K562 (cell line): ENCODE results near the gene UCKL1. TPM values are rescaled to one million over a fixed set of nuclear protein-coding genes. Genes with fewer than 3 reads are reported as not detected.

ENCODE experiments used
- BCL6 ChIP-seq: fragments of 250-450 bp; sonication (Bioruptor Pico); IDR thresholded peaks from 2 replicates; pipeline ENCODE4 v1.4.0; 2020
- GABPB2 ChIP-seq: fragments of 250-450 bp; sonication (Bioruptor Pico); conservative IDR thresholded peaks from 2 replicates; pipeline ENCODE4 v1.5.1; 2021; ENCODE audit warnings: mild to moderate bottlenecking
- HNRNPK ChIP-seq: fragments of 200-400 bp; formaldehyde crosslinking; IDR thresholded peaks from one replicate; pipeline ENCODE4 v1.6.1; 2018; ENCODE audit warnings: mild to moderate bottlenecking, low read depth, low read length; ENCODE audit not compliant: poor library complexity, severe bottlenecking
- MCM3 ChIP-seq: fragments of 450-650 bp; IDR thresholded peaks from 2 replicates; pipeline ENCODE4 v1.6.1; 2016
- MECOM ChIP-seq: fragments of 250-450 bp; sonication (Bioruptor Pico); IDR thresholded peaks from 2 replicates; pipeline ENCODE4 v1.8.0; 2022; ENCODE audit warnings: inconsistent platforms
- NFIX ChIP-seq: fragments of 250-450 bp; sonication (Bioruptor Pico); IDR thresholded peaks from 2 replicates; pipeline ENCODE4 v1.4.0; 2020; ENCODE audit warnings: low read depth, mild to moderate bottlenecking, moderate library complexity
- POLR2AphosphoS5 ChIP-seq: IDR thresholded peaks from 2 replicates; pipeline ENCODE4 v1.6.1; 2011; ENCODE audit warnings: mild to moderate bottlenecking, low read depth, low read length, moderate library complexity; ENCODE audit not compliant: control insufficient read depth, insufficient read depth
- PRMT5 ChIP-seq: sonication (generic); formaldehyde crosslinking; IDR thresholded peaks from 2 replicates; pipeline ENCODE4 v1.5.0; 2020; ENCODE audit warnings: missing genetic modification reagents
- RBM15 ChIP-seq: fragments of 200-400 bp; formaldehyde crosslinking; IDR thresholded peaks from 2 replicates; pipeline ENCODE4 v1.6.1; 2018; ENCODE audit warnings: mild to moderate bottlenecking, low read length, moderate library complexity; ENCODE audit not compliant: insufficient read depth
- TRIM28 ChIP-seq: fragments of 450-650 bp; IDR thresholded peaks from 2 replicates; pipeline ENCODE4 v1.6.1; 2017
- ZNF431 ChIP-seq: sonication (generic); formaldehyde crosslinking; IDR thresholded peaks from 2 replicates; pipeline ENCODE4 v1.8.0; 2022; ENCODE audit warnings: mild to moderate bottlenecking, missing genetic modification reagents
- ZNF77 ChIP-seq: fragments of 250-450 bp; sonication (Bioruptor Pico); IDR thresholded peaks from 2 replicates; pipeline ENCODE4 v1.5.0; 2020
- ZZZ3 ChIP-seq: fragments of 450-650 bp; IDR thresholded peaks from 2 replicates; pipeline ENCODE4 v1.6.1; 2016; ENCODE audit warnings: antibody characterized with exemption, mild to moderate bottlenecking, moderate library complexity
- polyA plus RNA-seq, 8 experiments: library from polyadenylated mRNA; depleted of rRNA in 4 of 8; stranded (reverse) in 5 of 8; unstranded in 3 of 8; fragments of >200 nt; fragmentation: Nextera tagmentation in 2 of 8; fragmentation: Illumina TruSeq in 1 of 8; extraction: Ambion mirVana in 2 of 8; extraction: Trizol in 1 of 8; gene quantifications; 2 replicates each; pipeline versions ENCODE4 v1.2.1 to v1.2.3, GENCODE V29; 2011 to 2014; ENCODE audit warnings: inconsistent platforms in 1 of 8, missing spikeins in 1 of 8
- total RNA-seq, 7 experiments: library from RNA; depleted of rRNA in 6 of 7; stranded (reverse); fragments of >200 nt in 6 of 7; fragmentation: Illumina TruSeq in 2 of 7; extraction: Trizol in 2 of 7; gene quantifications; 2 replicates each; pipeline versions ENCODE4 v1.2.1 to v1.2.3, GENCODE V29; 2011 to 2021; ENCODE audit warnings: low replicate concordance in 1 of 7
- TF ChIP-seq, protein P1 (sequence below), 2 experiments: fragments of 450-650 bp; IDR thresholded peaks; 2 replicates each; pipeline ENCODE4 v1.6.1; 2016; ENCODE audit warnings: mild to moderate bottlenecking in 2 of 2, borderline replicate concordance in 1 of 2, low read depth in 1 of 2, moderate library complexity in 1 of 2
- TF ChIP-seq, protein P2 (sequence below): fragments of 250-450 bp; sonication (Bioruptor Pico); IDR thresholded peaks from 2 replicates; pipeline ENCODE4 v1.5.0; 2021
- TF ChIP-seq, protein P3 (sequence below), 3 experiments: IDR thresholded peaks in 2 of 3; conservative IDR thresholded peaks in 1 of 3; 2 replicates each; pipeline ENCODE4 v1.5.1; 2011 to 2012; ENCODE audit warnings: low read length in 3 of 3, mild to moderate bottlenecking in 3 of 3, control low read depth in 2 of 3, improper control_type of control experiment in 1 of 3, inconsistent platforms in 1 of 3, low read depth in 1 of 3, mixed read lengths in 1 of 3, moderate library complexity in 1 of 3; ENCODE audit not compliant: insufficient read depth in 2 of 3
- TF ChIP-seq, protein P4 (sequence below): sonication (generic); formaldehyde crosslinking; IDR thresholded peaks from 2 replicates; pipeline ENCODE4 v1.9.0; 2022; ENCODE audit warnings: mild to moderate bottlenecking, missing genetic modification reagents

UCKL1 gene
- total and polyA plus RNA-seq, 9 of the 15 experiments (the other 6 are each of a cell fraction or from before 2014, with no cell fraction given): 3.1 to 52.8 (median 24.2) TPM

DNA sequence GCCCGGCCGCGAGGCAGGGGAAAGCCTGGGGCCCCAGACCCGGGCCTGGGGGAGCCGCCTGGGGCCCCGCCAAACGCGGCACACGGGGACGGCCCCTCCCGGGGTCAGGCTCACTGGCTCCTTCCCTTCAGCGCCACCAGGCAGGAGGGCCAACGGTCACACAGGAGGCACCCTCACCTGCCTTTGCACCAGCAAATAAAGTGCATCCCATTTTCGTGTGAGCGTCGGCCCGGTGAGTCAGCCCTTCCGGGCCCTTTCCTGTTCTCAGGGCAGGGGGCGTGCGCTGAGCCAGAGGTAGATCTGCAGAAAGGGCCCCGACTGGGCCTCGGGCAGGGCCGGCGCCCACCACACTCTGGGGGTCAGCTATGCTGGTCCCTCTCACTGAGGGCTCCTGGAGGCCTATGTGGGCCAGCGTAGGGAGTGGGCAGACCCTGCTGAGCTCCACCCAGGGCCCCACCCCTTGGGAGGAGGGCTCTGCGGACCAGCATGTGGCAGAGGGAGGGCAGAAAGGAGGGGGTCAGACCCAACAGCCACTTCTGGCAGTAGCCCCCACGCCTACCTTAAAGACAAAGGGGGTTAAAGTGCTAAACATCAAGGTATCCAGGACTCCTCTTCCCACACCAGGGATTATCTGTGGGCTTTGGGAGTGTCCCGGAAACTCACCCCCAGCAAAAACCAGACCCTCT lies 931 bp upstream of the UCKL1 start (continued):
- TF ChIP-seq, protein P1, sequence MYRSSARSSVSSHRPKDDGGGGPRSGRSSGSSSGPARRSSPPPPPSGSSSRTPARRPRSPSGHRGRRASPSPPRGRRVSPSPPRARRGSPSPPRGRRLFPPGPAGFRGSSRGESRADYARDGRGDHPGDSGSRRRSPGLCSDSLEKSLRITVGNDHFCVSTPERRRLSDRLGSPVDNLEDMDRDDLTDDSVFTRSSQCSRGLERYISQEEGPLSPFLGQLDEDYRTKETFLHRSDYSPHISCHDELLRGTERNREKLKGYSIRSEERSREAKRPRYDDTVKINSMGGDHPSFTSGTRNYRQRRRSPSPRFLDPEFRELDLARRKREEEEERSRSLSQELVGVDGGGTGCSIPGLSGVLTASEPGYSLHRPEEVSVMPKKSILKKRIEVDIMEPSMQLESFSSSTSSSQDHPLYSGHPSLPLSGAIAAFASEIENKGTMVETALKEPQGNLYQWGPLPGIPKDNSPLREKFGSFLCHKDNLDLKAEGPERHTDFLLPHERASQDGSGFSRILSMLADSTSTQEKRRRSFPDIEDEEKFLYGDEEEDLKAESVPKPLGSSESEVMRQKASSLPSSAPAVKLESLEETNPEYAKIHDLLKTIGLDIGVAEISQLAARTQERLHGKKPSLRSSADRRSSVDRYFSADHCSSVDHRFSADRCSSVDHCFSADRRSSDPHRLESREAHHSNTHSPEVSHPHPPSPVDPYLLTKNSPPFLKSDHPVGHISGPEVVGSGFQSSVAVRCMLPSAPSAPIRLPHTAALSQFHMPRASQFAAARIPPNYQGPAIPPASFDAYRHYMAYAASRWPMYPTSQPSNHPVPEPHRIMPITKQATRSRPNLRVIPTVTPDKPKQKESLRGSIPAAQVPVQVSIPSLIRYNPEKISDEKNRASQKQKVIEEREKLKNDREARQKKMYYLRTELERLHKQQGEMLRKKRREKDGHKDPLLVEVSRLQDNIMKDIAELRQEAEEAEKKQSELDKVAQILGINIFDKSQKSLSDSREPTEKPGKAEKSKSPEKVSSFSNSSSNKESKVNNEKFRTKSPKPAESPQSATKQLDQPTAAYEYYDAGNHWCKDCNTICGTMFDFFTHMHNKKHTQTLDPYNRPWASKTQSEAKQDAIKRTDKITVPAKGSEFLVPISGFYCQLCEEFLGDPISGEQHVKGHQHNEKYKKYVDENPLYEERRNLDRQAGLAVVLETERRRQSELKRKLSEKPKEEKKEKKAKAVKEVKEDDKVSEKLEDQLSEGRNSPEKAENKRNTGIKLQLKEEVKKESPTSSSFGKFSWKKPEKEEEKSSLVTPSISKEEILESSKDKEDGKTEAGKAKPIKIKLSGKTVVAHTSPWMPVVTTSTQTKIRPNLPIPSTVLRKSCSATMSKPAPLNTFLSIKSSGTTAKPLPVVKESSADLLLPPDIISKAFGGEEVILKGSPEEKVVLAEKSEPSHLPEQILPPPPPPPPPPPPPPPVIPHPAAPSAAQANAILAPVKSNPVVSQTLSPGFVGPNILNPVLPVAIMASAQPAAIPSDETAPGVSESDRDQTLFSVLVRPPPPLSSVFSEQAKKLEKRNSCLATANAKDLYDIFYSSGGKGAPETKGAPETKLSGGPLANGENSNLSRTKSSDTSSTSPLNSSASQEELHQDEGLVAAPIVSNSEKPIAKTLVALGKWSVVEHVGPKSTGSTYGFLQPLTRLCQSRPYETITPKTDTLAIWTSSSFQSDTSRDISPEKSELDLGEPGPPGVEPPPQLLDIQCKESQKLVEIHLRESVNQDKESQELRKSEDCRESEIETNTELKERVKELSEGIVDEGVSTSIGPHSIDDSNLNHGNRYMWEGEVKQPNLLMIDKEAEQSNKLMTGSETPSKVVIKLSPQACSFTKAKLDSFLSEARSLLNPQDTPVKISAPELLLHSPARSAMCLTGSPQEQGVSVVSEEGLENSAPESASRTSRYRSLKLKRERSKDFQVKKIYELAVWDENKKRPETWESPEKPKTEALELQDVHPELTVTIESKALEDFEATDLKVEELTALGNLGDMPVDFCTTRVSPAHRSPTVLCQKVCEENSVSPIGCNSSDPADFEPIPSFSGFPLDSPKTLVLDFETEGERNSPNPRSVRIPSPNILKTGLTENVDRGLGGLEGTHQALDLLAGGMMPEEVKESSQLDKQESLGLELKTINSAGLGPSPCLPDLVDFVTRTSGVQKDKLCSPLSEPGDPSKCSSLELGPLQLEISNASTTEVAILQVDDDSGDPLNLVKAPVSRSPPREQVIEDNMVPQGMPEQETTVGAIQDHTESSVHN (IDR thresholded peaks at IDR 0.05; ENCODE audit: borderline replicate concordance in 1 of 2, low read depth in 1 of 2): no peak
- no peak for TF ChIP-seq PRMT5
- TF ChIP-seq ZNF77 (CRISPR knock-in tag): no peak
- TF ChIP-seq, protein P2, sequence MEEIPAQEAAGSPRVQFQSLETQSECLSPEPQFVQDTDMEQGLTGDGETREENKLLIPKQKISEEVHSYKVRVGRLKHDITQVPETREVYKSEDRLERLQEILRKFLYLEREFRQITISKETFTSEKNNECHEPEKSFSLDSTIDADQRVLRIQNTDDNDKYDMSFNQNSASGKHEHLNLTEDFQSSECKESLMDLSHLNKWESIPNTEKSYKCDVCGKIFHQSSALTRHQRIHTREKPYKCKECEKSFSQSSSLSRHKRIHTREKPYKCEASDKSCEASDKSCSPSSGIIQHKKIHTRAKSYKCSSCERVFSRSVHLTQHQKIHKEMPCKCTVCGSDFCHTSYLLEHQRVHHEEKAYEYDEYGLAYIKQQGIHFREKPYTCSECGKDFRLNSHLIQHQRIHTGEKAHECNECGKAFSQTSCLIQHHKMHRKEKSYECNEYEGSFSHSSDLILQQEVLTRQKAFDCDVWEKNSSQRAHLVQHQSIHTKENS: no peak
- no peak for TF ChIP-seq ZNF431 (CRISPR knock-in tag)
- no peak for TF ChIP-seq MECOM (CRISPR knock-in tag)
- TF ChIP-seq, protein P3, sequence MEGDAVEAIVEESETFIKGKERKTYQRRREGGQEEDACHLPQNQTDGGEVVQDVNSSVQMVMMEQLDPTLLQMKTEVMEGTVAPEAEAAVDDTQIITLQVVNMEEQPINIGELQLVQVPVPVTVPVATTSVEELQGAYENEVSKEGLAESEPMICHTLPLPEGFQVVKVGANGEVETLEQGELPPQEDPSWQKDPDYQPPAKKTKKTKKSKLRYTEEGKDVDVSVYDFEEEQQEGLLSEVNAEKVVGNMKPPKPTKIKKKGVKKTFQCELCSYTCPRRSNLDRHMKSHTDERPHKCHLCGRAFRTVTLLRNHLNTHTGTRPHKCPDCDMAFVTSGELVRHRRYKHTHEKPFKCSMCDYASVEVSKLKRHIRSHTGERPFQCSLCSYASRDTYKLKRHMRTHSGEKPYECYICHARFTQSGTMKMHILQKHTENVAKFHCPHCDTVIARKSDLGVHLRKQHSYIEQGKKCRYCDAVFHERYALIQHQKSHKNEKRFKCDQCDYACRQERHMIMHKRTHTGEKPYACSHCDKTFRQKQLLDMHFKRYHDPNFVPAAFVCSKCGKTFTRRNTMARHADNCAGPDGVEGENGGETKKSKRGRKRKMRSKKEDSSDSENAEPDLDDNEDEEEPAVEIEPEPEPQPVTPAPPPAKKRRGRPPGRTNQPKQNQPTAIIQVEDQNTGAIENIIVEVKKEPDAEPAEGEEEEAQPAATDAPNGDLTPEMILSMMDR (IDR thresholded peaks at IDR 0.05 in 2 of 3, conservative IDR thresholded peaks at IDR 0.05 in 1 of 3; ENCODE audit: insufficient read depth in 2 of 3, low read depth in 1 of 3, low read length in 3 of 3): 0 out of 6 replicates have a peak, but pooled peaks of 2 of the 3 experiments have one; percentile 7 to 19
- TF ChIP-seq NFIX (CRISPR knock-in tag): no peak
- no peak for TF ChIP-seq GABPB2
- no peak for TF ChIP-seq RBM15
- no peak for TF ChIP-seq HNRNPK
- TF ChIP-seq MCM3: no peak
- no peak for TF ChIP-seq BCL6 (CRISPR knock-in tag)
- TF ChIP-seq, protein P4, sequence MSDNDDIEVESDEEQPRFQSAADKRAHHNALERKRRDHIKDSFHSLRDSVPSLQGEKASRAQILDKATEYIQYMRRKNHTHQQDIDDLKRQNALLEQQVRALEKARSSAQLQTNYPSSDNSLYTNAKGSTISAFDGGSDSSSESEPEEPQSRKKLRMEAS (CRISPR knock-in tag): peak; percentile 50
- 0 out of 2 replicates have a peak, but pooled peaks have one; percentile 34 for TF ChIP-seq POLR2AphosphoS5
- no peak for TF ChIP-seq TRIM28
- no peak for TF ChIP-seq ZZZ3
